ENCODE measurements around the gene CEBPE. TPM values are rescaled to one million over a fixed set of nuclear protein-coding genes. Genes with fewer than 3 reads are reported as not detected.
A peak's percentile ranks its signal among the peaks of the same experiment; 100 is the strongest.

The CEBPE gene
- total and polyA plus RNA-seq, 2 donors (not counting 1 experiment from before 2014, with no cell fraction given): 0.37 to 0.45 TPM

- CTCF ChIA-PET: interaction anchor here (0.6 to 2.9 kb wide), 22 partner anchors 10 to 537 kb away, joined by 3 to 30 read pairs (median 4); partner anchors contain the start of genes PABPN1 and PPP1R3E
These were observed 24.9 kb downstream of the CEBPE start for GRCh38 chr14:23093991-23094665.

More at GRCh38 chr14:23093991-23094665, 24.9 kb downstream of the CEBPE start:
- H3K27me3 Mint-ChIP-seq: no peaks in the 10 kb centered on the region
- no peak overlapping the region for H3K4me3 Mint-ChIP-seq
- peak overlapping the region; percentile 92 to 97 for H3K27ac ChIP-seq (ENCODE audit: low read length in 2 of 2)
- H3K9me3 Mint-ChIP-seq (ENCODE audit: insufficient read depth): no peaks in the 10 kb centered on the region
- H3K79me2 ChIP-seq (ENCODE audit: control insufficient read depth, insufficient read depth, low read length): peaks cover 93% of the 10 kb centered on the region
- WGBS (ENCODE audit: insufficient coverage): 2% methylated on average over 8 of the region's 14 CpGs
- no peak overlapping the region for H3K27ac Mint-ChIP-seq
- peaks cover 50% of the 10 kb centered on the region for H4K20me1 ChIP-seq (ENCODE audit: control insufficient read depth, insufficient read depth, low read length, poor library complexity, severe bottlenecking)
- H3K9me3 ChIP-seq (ENCODE audit: control extremely low read depth in 1 of 3, control insufficient read depth in 2 of 3, insufficient read depth in 1 of 3, low read length in 2 of 3): no peaks in the 10 kb centered on the region
- peaks cover 33% of the 10 kb centered on the region for H3K4me1 Mint-ChIP-seq
- TF ChIP-seq CTCF (IDR thresholded peaks at IDR 0.05): peak; percentile 28
- no peak for TF ChIP-seq EZH2 (IDR thresholded peaks at IDR 0.05; ENCODE audit: borderline replicate concordance, insufficient read depth, low read depth, low read length, poor library complexity, severe bottlenecking)
- DNase-seq: no peak
- peak overlapping the region; percentile 83 for H3K9ac ChIP-seq (ENCODE audit: low read length)
- H3K4me2 ChIP-seq (replicated peaks; ENCODE audit: low read depth, low read length, poor library complexity, severe bottlenecking): peak overlapping the region; percentile 85
- intact Hi-C loops (cut with micrococcal nuclease): loop anchor here (2.0 to 10.0 kb wide), 6 partner anchors 17 to 1829 kb away; partner anchors contain the start of genes CDH24, EMC9, HNRNPC and PSME2
- peaks cover 20 to 24% of the 10 kb centered on the region in 2 donors for H3K4me1 ChIP-seq (ENCODE audit: control insufficient read depth in 2 of 2, insufficient read depth in 2 of 2, low read length in 2 of 2)
- H2AFZ ChIP-seq (ENCODE audit: insufficient read depth, low read depth, low read length, poor library complexity, severe bottlenecking): peak overlapping the region; percentile 86
- no peak for ATAC-seq (ENCODE audit: low read depth)
- H3K4me3 ChIP-seq (ENCODE audit: control extremely low read depth in 1 of 5, extremely low read depth in 1 of 5, insufficient read depth in 1 of 5, low read depth in 2 of 5, low read length in 4 of 5): peak overlapping the region; percentile 72 to 99 (median 94)
- peaks cover 10 to 57% of the 10 kb centered on the region in 2 experiments for H3K36me3 ChIP-seq (replicated peaks in 1 of 2; ENCODE audit: control extremely low read depth in 1 of 2, control insufficient read depth in 1 of 2, extremely low read depth in 1 of 2, insufficient read depth in 2 of 2, low read length in 1 of 2)
- H3K27me3 ChIP-seq (replicated peaks in 1 of 4; ENCODE audit: control extremely low read depth in 1 of 4, control insufficient read depth in 3 of 4, insufficient read depth in 4 of 4, low read length in 3 of 4): no peaks in the 10 kb centered on the region
- POLR2A ChIA-PET: interaction anchor here (0.7 to 2.0 kb wide), 8 partner anchors 25 to 1020 kb away, joined by 3 to 20 read pairs (median 6); partner anchors contain the start of genes DCAF11, PABPN1 and PPP1R3E

Measured in B cell (primary cell).